ENCODE measurements around the gene INPP5D. TPM values are rescaled to one million over a fixed set of nuclear protein-coding genes. Genes with fewer than 3 reads are reported as not detected.

Gene INPP5D
- polyA plus RNA-seq, 1 of the 3 experiments (the other 2 are of a cell fraction): 1.3 TPM

DNA sequence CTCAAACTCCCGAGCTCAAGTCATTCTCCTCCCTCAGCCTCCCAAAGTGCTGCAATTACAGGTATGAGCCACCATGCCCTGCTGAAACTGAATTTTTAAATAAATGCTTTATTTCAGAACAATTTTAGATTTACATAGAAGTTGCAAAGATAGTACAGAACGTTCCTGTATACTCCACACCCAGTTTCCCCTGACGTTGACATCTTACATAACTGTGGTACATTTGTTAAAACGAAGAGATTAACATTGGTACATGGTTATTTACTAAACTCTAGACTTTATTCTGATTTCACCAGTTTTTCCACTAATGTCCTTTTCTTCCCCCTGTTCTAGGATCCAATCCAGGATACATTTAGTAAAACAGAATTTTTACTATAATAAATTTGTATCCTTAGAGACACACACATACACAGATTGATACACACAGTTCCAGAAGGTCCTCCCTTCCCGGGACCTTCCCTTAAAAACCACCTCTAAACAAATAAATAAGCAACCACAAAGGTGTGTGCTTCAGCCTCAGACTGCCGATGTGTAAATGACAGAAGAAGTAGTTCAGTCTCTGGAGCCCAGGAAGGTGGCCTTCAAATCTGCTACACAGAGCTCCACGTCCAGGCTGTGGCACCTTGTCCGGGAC, 20.8 kb upstream of the INPP5D start:
- Histone ChIP-seq H3K9me2 (no peaks in the 10 kb centered on the region), H3K79me2 (ENCODE audit: insufficient read depth) (no peaks in the 10 kb centered on the region), H3K4me1 (ENCODE audit: control insufficient read depth in 1 of 2, insufficient read depth in 2 of 2, low read depth in 1 of 2, low read length in 1 of 2) (no peaks in the 10 kb centered on the region), H4K20me1 (ENCODE audit: insufficient read depth) (no peaks in the 10 kb centered on the region), H3F3A (replicated peaks; ENCODE audit: insufficient read depth) (peaks cover 4% of the 10 kb centered on the region), H3K4me3 (ENCODE audit: low read depth in 2 of 2, low read length in 1 of 2) (no peak overlapping the region), H2AFZ (ENCODE audit: low read depth) (no peak overlapping the region), H3K27me3 (ENCODE audit: insufficient read depth) (0 out of 2 replicates have a peak, but pooled peaks cover 11% of the 10 kb centered on the region), H3K9me3 (no peaks in the 10 kb centered on the region), H3K4me2 (no peak overlapping the region), H3K9ac (no peak overlapping the region), H3K36me3 (replicated peaks in 1 of 2; ENCODE audit: control insufficient read depth in 1 of 2, insufficient read depth in 2 of 2, low read length in 1 of 2) (no peaks in the 10 kb centered on the region), H3K27ac (ENCODE audit: low read depth in 2 of 2, low read length in 1 of 2) (no peak overlapping the region)
- CTCF ChIA-PET: interaction anchor here (1.0 to 5.5 kb wide), 2 partner anchors 10 to 15 kb away, joined by 3 to 32 read pairs; no protein-coding TSS in a partner anchor
- DNase-seq: no peak
- POLR2A ChIA-PET: no interaction called here
- WGBS (ENCODE audit: low lambda C conversion rate): 45% methylated on average over 6 of the region's 8 CpGs
- TF ChIP-seq EP300 (IDR thresholded peaks at IDR 0.05; ENCODE audit: borderline replicate concordance in 1 of 2, low read depth in 1 of 2, low read length in 1 of 2) (no peak), RFX5 (IDR thresholded peaks at IDR 0.05; ENCODE audit: low read length) (no peak), NFIC (IDR thresholded peaks at IDR 0.05; ENCODE audit: borderline replicate concordance) (no peak), GABPA (IDR thresholded peaks at IDR 0.05; ENCODE audit: low read depth) (no peak), JUND (IDR thresholded peaks at IDR 0.05) (no peak), IRF3 (IDR thresholded peaks at IDR 0.05; ENCODE audit: low read depth, low read length) (no peak)

DNA sequence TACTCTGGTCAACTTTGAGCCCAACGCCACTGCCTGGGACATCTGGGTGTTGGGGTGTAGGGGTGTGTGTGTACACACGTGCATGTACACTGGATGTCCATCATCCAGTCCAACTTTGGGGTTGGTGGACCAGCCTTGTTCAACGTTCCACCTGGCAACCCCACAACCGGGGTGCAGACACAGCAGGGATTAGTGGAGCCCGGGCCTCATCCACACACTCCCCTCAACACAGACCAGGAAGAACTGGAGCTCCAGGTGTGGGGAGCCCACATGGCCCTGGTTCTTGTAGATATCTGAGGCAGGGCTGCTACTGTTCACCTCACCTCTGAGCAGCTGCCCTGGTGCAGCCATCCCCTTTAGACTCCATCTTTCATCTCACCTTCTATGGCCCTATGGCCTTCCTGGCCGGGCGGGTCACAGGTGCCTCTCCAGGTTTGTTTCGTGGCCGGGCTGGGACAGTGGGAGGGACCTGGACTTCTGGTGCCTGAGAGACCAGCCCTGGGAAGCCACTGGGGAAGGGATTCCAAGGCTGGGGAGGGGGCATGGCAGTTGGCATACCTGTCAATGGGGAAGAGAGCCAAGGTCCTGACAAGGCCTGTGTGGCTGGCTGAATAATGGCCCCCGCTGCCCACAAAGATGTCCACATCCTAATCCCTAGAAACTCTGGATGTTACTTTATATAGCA, 20.2 kb upstream of the INPP5D start:
- Histone ChIP-seq H2AFZ (ENCODE audit: low read depth) (no peak overlapping the region), H3K79me2 (ENCODE audit: insufficient read depth) (no peaks in the 10 kb centered on the region), H3K4me3 (ENCODE audit: low read depth in 2 of 2, low read length in 1 of 2) (no peak overlapping the region), H3K27ac (ENCODE audit: low read depth in 2 of 2, low read length in 1 of 2) (no peak overlapping the region), H3K9me2 (no peaks in the 10 kb centered on the region), H3K9ac (no peak overlapping the region), H3K9me3 (no peaks in the 10 kb centered on the region), H3K4me2 (no peak overlapping the region), H3K4me1 (ENCODE audit: control insufficient read depth in 1 of 2, insufficient read depth in 2 of 2, low read depth in 1 of 2, low read length in 1 of 2) (no peaks in the 10 kb centered on the region), H3K36me3 (replicated peaks in 1 of 2; ENCODE audit: control insufficient read depth in 1 of 2, insufficient read depth in 2 of 2, low read length in 1 of 2) (no peaks in the 10 kb centered on the region), H3K27me3 (ENCODE audit: insufficient read depth) (0 out of 2 replicates have a peak, but pooled peaks cover 11% of the 10 kb centered on the region), H4K20me1 (ENCODE audit: insufficient read depth) (no peaks in the 10 kb centered on the region), H3F3A (replicated peaks; ENCODE audit: insufficient read depth) (peaks cover 4% of the 10 kb centered on the region)
- 74% methylated on average over 8 of the region's 10 CpGs for WGBS (ENCODE audit: low lambda C conversion rate)
- DNase-seq: no peak
- ChIA-PET CTCF (interaction anchor here (1.0 to 5.5 kb wide), 2 partner anchors 10 to 14 kb away, joined by 3 to 32 read pairs; no protein-coding TSS in a partner anchor), POLR2A (no interaction called here)
- TF ChIP-seq RFX5 (IDR thresholded peaks at IDR 0.05; ENCODE audit: low read length) (no peak), NFIC (IDR thresholded peaks at IDR 0.05; ENCODE audit: borderline replicate concordance) (no peak), SIN3A (IDR thresholded peaks at IDR 0.05; ENCODE audit: borderline replicate concordance, low read depth, low read length) (no peak), USF1 (IDR thresholded peaks at IDR 0.05; ENCODE audit: borderline replicate concordance, low read depth) (no peak), NRF1 (IDR thresholded peaks at IDR 0.05; ENCODE audit: low read depth, low read length) (no peak), USF2 (IDR thresholded peaks at IDR 0.05; ENCODE audit: borderline replicate concordance, low read depth, low read length) (no peak), MXI1 (IDR thresholded peaks at IDR 0.05; ENCODE audit: low read depth, low read length) (no peak), GATA2 (CRISPR knock-in tag; IDR thresholded peaks at IDR 0.05) (no peak), FOXJ3 (CRISPR knock-in tag; IDR thresholded peaks at IDR 0.05) (no peak), ELF1 (IDR thresholded peaks at IDR 0.05) (no peak)
- TF ChIP-seq, protein P1, sequence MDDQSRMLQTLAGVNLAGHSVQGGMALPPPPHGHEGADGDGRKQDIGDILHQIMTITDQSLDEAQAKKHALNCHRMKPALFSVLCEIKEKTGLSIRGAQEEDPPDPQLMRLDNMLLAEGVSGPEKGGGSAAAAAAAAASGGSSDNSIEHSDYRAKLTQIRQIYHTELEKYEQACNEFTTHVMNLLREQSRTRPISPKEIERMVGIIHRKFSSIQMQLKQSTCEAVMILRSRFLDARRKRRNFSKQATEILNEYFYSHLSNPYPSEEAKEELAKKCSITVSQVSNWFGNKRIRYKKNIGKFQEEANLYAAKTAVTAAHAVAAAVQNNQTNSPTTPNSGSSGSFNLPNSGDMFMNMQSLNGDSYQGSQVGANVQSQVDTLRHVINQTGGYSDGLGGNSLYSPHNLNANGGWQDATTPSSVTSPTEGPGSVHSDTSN (IDR thresholded peaks at IDR 0.05): no peak
- TF ChIP-seq, protein P2, sequence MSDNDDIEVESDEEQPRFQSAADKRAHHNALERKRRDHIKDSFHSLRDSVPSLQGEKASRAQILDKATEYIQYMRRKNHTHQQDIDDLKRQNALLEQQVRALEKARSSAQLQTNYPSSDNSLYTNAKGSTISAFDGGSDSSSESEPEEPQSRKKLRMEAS (IDR thresholded peaks at IDR 0.05; ENCODE audit: low read depth): no peak
- TF ChIP-seq, protein P3, sequence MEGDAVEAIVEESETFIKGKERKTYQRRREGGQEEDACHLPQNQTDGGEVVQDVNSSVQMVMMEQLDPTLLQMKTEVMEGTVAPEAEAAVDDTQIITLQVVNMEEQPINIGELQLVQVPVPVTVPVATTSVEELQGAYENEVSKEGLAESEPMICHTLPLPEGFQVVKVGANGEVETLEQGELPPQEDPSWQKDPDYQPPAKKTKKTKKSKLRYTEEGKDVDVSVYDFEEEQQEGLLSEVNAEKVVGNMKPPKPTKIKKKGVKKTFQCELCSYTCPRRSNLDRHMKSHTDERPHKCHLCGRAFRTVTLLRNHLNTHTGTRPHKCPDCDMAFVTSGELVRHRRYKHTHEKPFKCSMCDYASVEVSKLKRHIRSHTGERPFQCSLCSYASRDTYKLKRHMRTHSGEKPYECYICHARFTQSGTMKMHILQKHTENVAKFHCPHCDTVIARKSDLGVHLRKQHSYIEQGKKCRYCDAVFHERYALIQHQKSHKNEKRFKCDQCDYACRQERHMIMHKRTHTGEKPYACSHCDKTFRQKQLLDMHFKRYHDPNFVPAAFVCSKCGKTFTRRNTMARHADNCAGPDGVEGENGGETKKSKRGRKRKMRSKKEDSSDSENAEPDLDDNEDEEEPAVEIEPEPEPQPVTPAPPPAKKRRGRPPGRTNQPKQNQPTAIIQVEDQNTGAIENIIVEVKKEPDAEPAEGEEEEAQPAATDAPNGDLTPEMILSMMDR (IDR thresholded peaks at IDR 0.05): no peak
